ENCODE measurements around the gene PPP1R12B. TPM values are rescaled to one million over a fixed set of nuclear protein-coding genes. Genes with fewer than 3 reads are reported as not detected.

Gene PPP1R12B
- total RNA-seq, 1 donor from 2014 or later: 71.7 TPM

- Histone ChIP-seq H3K4me1 (peaks cover 39% of the 10 kb centered on the region), H3K4me3 (no peak overlapping the region), H3K27ac (no peak overlapping the region), H3K36me3 (peaks cover 0 to under 1% of the 10 kb centered on the region in 2 donors), H3K27me3 (no peaks in the 10 kb centered on the region), H3K9me3 (no peaks in the 10 kb centered on the region)
- TF ChIP-seq POLR2AphosphoS5 (IDR thresholded peaks at IDR 0.05; ENCODE audit: insufficient read depth in 1 of 2, low read depth in 1 of 2): no peak
- TF ChIP-seq CTCF (IDR thresholded peaks at IDR 0.05): no peak
- TF ChIP-seq POLR2A (IDR thresholded peaks at IDR 0.05): no peak
- intact Hi-C loops (cut with DNase I): loop anchor here (10.0 kb wide), 1 partner anchor 65 kb away; no protein-coding TSS in a partner anchor
- no peak for DNase-seq (ENCODE audit: extremely low spot score in 2 of 2)
Observed at GRCh38 chr1:202569393-202570322, 221.2 kb downstream of the PPP1R12B start.

- intact Hi-C loops (cut with DNase I): loop anchor here (10.0 kb wide), 1 partner anchor 67 kb away; no protein-coding TSS in a partner anchor
- H3K4me1 ChIP-seq: peaks cover 48% of the 10 kb centered on the region
- H3K36me3 ChIP-seq: no peaks in the 10 kb centered on the region
- no peaks in the 10 kb centered on the region for H3K27me3 ChIP-seq
- H3K27ac ChIP-seq: peak overlapping the region; percentile 4
- peak in 1 of 2 donors; percentile 34 for DNase-seq (ENCODE audit: extremely low spot score in 2 of 2)
- no peaks in the 10 kb centered on the region for H3K9me3 ChIP-seq
- H3K4me3 ChIP-seq: no peak overlapping the region
- TF ChIP-seq POLR2AphosphoS5 (IDR thresholded peaks at IDR 0.05; ENCODE audit: insufficient read depth in 1 of 2, low read depth in 1 of 2): no peak
- no peak for TF ChIP-seq POLR2A (IDR thresholded peaks at IDR 0.05)
- TF ChIP-seq CTCF (IDR thresholded peaks at IDR 0.05): peak in 1 of 3 experiments; percentile 5
Observed at GRCh38 chr1:202571719-202572339, 223.3 kb downstream of the PPP1R12B start.

GRCh38 chr1:202572867-202573266 lies 224.4 kb downstream of the PPP1R12B start:
- peak in 1 of 2 donors; percentile 5 for DNase-seq (ENCODE audit: extremely low spot score in 2 of 2)
- Histone ChIP-seq H3K27ac (no peak overlapping the region), H3K4me3 (no peak overlapping the region), H3K9me3 (no peaks in the 10 kb centered on the region), H3K4me1 (peaks cover 49% of the 10 kb centered on the region), H3K36me3 (no peaks in the 10 kb centered on the region), H3K27me3 (no peaks in the 10 kb centered on the region)
- TF ChIP-seq CTCF (IDR thresholded peaks at IDR 0.05): no peak
- no peak for TF ChIP-seq POLR2AphosphoS5 (IDR thresholded peaks at IDR 0.05; ENCODE audit: insufficient read depth in 1 of 2, low read depth in 1 of 2)
- intact Hi-C loops (cut with DNase I): loop anchor here (10.0 kb wide), 1 partner anchor 68 kb away; no protein-coding TSS in a partner anchor

GRCh38 chr1:202575918-202576653 lies 227.6 kb downstream of the PPP1R12B start:
- Histone ChIP-seq H3K4me1 (peaks cover 56% of the 10 kb centered on the region), H3K9me3 (no peaks in the 10 kb centered on the region), H3K27me3 (no peaks in the 10 kb centered on the region), H3K4me3 (no peak overlapping the region), H3K36me3 (peaks cover 0 to 9% of the 10 kb centered on the region in 2 donors), H3K27ac (peak overlapping the region; percentile 41)
- TF ChIP-seq CTCF (IDR thresholded peaks at IDR 0.05): no peak
- TF ChIP-seq POLR2A (IDR thresholded peaks at IDR 0.05): no peak
- no peak for TF ChIP-seq POLR2AphosphoS5 (IDR thresholded peaks at IDR 0.05; ENCODE audit: insufficient read depth in 1 of 2, low read depth in 1 of 2)
- intact Hi-C loops (cut with DNase I): loop anchor here (10.0 kb wide), 1 partner anchor 71 kb away; no protein-coding TSS in a partner anchor
- peak in 1 of 2 donors; percentile 29 for DNase-seq (ENCODE audit: extremely low spot score in 2 of 2)
